ENCODE measurements around the gene CAMK1D.

The CAMK1D gene

DNA sequence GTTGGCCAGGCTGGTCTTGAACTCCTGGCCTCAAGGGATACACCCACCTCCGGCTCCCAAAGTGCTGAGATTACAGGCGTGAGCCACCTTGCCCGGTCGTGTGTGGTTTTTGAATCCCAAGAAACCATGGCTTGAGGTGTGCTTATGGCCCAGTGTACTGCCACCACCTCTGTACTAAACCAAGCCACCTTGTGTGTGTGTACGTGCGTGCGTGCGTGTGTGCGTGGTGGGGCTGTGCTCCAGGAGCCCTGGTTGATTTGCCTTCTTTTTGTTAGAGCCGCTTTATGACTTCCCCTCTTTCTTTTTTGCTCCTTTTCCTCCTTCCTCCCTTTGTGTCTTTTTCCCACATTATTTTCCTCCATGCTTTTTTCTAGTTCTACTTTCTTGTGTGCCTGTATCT lies 121.4 kb downstream of the CAMK1D start:
- DNase-seq (ENCODE audit: low read depth), result no peak
- TF ChIP-seq, protein P1, sequence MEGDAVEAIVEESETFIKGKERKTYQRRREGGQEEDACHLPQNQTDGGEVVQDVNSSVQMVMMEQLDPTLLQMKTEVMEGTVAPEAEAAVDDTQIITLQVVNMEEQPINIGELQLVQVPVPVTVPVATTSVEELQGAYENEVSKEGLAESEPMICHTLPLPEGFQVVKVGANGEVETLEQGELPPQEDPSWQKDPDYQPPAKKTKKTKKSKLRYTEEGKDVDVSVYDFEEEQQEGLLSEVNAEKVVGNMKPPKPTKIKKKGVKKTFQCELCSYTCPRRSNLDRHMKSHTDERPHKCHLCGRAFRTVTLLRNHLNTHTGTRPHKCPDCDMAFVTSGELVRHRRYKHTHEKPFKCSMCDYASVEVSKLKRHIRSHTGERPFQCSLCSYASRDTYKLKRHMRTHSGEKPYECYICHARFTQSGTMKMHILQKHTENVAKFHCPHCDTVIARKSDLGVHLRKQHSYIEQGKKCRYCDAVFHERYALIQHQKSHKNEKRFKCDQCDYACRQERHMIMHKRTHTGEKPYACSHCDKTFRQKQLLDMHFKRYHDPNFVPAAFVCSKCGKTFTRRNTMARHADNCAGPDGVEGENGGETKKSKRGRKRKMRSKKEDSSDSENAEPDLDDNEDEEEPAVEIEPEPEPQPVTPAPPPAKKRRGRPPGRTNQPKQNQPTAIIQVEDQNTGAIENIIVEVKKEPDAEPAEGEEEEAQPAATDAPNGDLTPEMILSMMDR (IDR thresholded peaks at IDR 0.05; ENCODE audit: insufficient read depth, low read depth, low read length, missing control alignments), result no peak

DNA sequence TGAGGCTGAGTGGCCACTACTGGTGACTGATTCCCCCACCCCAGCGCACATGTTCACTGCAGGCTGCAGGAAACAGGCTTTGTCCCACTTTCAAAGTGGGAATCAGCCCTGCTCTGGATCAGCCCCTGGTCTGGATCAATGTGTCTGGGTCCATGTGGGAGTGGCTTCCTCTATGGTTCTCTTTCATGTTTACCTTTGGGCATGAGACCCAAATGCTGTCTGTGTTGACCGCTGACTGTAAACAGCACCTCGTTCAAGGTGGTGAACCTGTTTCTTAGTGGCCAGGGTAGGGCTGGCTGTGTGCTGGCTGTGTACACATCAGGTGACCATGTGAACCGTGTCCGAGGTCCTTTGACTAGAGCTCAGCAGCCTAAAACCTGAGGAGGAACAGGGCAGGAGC lies 121.8 kb downstream of the CAMK1D start:
- DNase-seq (ENCODE audit: low read depth), result no peak
- H3K4me3 ChIP-seq (ENCODE audit: low read depth, low read length), result no peak overlapping the region
- TF ChIP-seq, protein P1 (IDR thresholded peaks at IDR 0.05; ENCODE audit: insufficient read depth, low read depth, low read length, missing control alignments), result no peak

More for the DNA sequence above, 121.4 kb downstream of the CAMK1D start:
- no peak overlapping the region for H3K4me3 ChIP-seq (ENCODE audit: low read depth, low read length)

DNA sequence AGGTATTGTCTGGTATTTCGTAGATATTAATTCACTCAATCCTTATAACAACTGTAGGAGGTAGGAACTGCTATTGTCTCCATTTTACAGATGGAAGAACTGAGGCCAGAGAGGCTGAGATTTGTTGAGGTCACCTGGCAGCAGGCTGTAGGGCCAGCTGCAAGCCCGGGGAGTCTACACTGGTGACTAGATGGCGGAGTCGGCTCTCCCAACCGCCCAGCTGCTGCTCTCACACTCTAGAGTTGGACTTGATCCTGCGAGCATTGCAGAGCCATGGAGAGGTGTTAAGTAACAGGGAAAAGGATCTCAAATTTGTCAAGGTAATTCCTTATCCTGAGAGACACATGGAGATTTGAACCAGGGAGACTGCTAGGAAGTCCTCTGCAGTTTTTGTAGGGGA lies 124.1 kb downstream of the CAMK1D start:
- TF ChIP-seq, protein P1 (IDR thresholded peaks at IDR 0.05; ENCODE audit: insufficient read depth, low read depth, low read length, missing control alignments), result no peak
- no peak for DNase-seq (ENCODE audit: low read depth)
- no peak overlapping the region for H3K4me3 ChIP-seq (ENCODE audit: low read depth, low read length)

DNA sequence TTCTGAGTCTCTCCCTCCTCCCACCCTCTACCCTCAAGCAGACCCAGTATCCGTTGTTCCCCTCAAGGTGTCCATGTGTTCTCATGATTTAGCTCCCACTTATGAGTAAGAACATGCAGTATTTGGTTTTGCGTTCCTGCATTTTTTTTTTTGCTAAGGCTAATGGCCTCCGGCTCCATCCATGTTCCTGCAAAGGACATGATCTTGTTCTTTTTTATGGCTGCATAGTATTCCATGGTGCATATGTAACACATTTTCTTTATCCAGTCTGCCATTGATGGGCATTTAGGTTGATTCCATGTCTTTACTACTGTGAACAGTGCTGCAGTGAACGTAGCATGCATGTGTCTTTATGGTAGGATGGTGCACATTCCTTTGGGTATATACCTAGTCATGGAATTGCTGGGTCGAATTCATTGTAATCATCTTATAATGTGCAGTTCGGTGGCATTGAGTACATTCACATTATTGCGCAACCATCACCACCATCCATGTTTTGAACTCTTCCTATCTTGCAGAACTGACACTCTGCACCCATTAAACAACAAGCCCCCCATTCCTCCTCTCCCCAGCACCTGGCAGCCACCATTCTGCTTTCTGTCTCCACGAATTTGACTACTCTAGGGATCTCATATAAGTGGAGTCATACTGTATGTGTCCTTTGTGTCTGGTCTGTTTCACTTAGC lies 125.5 kb downstream of the CAMK1D start:
- TF ChIP-seq, protein P1 (IDR thresholded peaks at IDR 0.05; ENCODE audit: insufficient read depth, low read depth, low read length, missing control alignments), result no peak
- H3K4me3 ChIP-seq (ENCODE audit: low read depth, low read length), result no peak overlapping the region
- no peak for DNase-seq (ENCODE audit: low read depth)

DNA sequence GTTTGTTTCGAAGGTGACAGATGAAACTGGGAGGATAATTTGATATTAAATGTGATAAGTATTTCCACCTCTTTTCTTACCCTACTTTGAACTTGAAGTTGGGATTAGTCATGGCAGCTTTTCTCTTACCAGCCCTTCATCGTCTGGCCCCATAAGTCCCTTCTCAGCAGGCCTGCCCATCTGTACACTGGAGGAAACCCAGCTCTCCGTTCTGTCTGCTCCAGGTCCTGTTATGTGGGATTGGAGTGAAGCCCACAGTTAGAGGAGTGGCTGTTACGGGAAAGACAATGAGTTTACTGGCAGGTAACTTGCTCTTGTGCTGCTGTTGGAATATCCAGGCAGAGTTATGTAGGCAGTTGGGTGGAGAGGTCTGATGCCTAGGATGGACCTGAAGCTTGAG lies 127.3 kb downstream of the CAMK1D start:
- TF ChIP-seq, protein P1 (IDR thresholded peaks at IDR 0.05; ENCODE audit: insufficient read depth, low read depth, low read length, missing control alignments), result no peak
- DNase-seq (ENCODE audit: low read depth), result no peak
- H3K4me3 ChIP-seq (ENCODE audit: low read depth, low read length), result no peak overlapping the region

DNA sequence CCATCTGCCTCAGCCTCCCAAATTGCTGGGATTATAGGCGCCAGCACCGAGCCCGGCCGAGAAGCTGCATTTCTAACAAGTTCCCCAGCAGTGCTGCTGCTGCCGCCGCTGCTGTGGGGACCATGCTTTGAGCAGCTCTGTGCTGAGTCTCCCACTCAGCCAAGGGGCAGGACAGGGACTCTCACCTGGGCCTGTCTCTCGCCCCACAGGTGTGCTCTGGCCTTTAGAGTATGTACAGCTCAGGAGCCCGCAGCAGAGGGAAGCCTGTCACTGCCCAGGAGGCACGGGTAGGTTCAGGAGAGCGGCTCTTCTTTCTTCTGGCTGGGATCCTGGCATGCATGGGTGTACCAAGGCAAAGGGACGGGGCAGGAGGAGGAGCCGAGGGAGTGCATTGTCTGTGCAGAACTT lies 130.1 kb downstream of the CAMK1D start:
- TF ChIP-seq, protein P1 (IDR thresholded peaks at IDR 0.05; ENCODE audit: insufficient read depth, low read depth, low read length, missing control alignments), result no peak
- H3K4me3 ChIP-seq (ENCODE audit: low read depth, low read length), result no peak overlapping the region
- no peak for DNase-seq (ENCODE audit: low read depth)

DNA sequence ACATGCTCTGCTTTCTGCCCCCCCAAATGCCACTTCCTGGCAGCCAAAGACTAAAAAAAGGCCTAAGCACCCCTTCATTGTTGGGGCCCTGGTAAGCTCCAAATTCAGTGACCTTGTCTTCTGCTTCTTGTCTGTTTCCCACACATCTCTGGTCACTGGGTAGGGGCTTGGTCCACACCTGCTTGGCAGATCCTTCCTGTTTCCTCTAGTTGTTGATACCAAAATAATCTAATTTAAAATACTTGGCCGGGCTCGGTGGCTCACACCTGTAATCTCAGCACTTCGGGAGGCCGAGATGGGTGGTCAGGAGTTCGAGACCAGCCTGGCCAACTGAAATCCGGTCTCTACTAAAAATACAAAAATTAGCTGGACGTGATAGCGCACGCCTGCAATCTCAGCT lies 130.6 kb downstream of the CAMK1D start:
- no peak overlapping the region for H3K4me3 ChIP-seq (ENCODE audit: low read depth, low read length)
- TF ChIP-seq, protein P1 (IDR thresholded peaks at IDR 0.05; ENCODE audit: insufficient read depth, low read depth, low read length, missing control alignments), result no peak
- DNase-seq (ENCODE audit: low read depth), result no peak
